Stimulated activated CD4-positive, alpha-beta T cell treated with anti-CD3 and anti-CD28 coated beads, Interleukin-12 subunit alpha, Interleukin-12 subunit beta, amount 100 ng/mL, for 24 hours (primary cell): ENCODE measurements around the gene ADAD2.

ENCODE experiments used
- DNase-seq, 2 experiments: peaks; one replicate each; pipeline ENCODE4 v3.0.0-alpha.2; 2020; ENCODE audit warnings: low read depth in 2 of 2

The ADAD2 gene

DNA sequence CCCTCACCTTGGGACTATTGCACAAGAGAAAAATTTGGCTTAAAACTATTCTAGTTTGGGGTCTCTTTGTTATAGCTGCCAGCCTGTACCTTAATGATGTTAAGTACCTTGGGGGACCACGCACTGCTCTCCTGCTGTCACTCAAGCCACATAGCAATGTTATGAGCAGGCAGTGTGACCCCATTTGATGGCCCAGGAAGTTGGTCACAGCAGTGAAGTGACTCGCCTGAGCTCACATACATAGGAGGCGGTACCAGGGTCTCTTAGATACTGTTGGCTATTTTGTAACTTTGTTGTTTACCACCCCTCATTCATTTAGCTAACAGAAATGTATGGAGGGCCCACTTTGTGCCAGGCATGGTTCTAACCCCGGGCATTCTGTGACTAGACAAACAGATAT lies 32.5 kb downstream of the ADAD2 start:
- DNase-seq = no peak

DNA sequence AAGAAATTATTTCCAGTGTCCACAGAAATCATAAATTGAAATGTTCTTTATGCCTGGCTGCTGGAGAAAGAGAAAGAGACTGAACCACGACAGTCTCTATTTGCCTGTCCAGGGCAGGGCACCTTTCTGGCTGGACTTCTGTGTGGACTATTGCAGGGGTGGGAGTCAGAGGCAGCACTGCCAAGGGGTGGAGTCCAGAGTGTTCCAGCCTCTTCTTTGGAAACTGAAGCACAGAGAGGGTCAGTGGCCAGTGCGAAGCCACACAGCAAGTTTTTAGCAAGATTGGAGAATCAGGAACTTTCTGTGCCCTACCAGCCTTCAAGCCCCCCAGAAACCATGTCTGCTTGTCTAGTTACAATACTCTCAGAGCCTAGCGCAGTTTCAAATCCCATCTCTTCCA lies 33.6 kb downstream of the ADAD2 start:
- DNase-seq = no peak

DNA sequence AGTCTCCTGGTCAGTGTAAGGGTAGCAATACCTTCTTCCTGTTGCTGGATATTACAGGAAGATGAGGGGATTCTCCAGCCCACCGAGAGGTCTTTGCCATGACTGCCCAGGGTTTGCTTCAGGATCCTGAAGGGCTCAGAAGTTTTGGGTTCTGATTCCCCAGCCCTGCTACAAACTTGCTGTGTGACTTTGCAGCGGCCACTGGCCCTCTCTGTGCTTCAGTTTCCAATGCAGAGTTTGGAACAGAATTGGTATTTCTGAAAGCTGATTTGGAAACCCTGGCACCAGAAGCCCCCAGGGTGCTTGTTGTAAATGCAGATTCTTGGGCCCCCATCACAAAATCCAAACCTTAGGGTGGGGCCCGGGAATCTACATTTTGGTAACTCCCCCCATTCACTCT lies 34.2 kb downstream of the ADAD2 start:
- no peak for DNase-seq

- DNase-seq = no peak
Measured at GRCh38 chr16:84225571-84225970, 34.6 kb downstream of the ADAD2 start.

DNA sequence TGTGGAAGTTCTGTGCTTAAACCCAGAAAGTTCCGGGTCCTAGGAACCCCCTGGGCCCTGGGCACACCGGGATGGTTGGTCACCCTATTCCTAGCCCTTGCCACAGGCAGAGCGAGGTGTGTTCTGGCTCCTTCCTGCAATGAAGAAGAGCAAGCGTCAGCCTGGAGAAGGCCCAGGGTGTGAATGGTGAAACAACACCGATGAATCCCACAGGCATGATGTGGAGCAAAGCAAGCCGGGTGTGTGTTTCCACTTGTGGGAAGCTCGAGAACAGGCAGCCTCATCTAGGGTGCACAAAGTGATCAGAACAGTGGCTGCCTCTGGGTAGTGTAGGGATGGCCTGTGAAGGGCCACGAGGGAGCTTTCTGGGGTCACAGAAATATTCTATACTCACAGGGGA lies 35.1 kb downstream of the ADAD2 start:
- DNase-seq = no peak

DNA sequence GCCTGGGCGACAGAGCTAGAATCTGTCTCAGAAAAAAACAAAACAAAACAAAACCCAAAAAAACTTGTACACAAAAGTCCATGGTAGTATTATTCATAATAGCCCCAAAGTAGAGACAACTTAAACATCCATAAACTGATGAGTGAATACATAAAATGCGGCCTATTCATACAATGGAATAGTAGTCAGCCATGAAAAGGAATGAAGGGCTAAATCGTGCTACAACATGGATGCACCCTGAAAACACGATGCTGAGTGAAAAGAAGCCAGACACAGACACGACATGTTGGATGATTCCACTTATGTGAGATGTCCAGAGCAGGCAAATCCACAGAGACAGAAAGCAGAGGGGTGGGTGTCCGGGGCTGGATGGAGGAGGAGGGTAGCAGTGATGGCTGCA lies 36.6 kb downstream of the ADAD2 start:
- DNase-seq = no peak

DNA sequence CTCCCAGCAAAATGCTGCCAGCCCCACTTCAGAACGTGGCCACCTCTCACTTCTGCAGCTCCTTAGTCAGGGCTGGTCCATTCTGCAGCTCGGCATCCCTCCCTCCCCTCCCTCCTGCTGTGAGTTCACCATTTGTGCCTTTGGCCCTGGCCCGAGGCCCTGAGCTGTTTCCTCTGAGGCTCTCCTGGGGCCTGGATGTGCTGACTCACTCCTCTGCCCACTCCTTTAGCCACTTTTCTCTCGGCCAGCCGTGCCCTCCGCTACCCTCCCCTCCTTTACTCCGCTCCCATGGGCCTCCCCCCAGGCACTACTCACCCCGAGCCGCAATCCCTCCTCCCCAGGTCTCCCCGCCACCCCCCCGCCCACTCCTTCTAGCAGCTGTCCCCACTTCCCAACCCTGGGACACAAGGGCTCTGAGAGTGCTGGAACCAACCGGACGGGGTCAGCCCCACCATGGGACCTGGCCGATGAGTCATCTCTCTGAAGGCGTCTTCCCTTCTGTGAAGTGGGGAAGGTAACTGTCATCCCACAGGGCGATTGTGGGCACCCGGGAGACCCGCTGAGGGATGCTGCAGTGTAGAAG lies 37.4 kb downstream of the ADAD2 start:
- no peak for DNase-seq

DNA sequence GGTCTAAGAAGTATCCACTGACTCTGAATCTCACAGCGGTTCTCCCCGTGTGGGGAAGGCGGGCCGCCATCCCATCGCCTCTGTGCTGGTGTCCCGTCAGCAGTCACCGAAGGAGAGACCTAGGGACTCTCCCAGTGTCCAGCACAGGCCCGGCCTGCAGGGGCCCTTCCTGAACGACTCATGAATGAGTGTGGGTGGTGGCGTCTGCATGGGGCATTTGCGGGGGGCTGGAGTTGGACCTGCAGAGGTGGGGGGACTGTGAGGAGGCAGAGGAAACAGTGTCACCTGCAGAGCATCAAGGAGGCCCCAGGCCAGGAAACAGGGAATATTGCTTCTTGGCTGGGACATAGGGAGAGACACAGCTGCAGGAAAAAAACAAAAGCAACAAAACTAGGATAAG lies 38.5 kb downstream of the ADAD2 start:
- DNase-seq = no peak

DNA sequence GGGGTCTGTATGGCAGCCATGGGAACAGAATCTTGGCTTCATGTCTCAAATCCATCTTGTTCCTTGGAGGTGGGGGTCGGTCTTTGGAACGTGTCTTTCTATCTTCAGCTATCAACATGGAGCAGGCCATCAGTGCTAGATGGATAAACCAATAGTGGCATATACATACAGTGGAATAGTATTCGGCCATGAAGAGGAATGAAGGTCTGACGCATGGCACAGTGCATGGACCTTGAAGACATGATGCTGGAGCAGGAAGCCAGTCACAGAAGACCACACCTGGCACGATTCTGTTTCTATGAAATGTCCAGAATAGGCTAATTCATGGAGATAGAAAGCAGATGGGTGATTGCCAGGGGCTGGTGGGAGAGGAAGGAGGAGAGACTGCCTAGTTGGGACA lies 41.1 kb downstream of the ADAD2 start:
- DNase-seq = no peak

DNA sequence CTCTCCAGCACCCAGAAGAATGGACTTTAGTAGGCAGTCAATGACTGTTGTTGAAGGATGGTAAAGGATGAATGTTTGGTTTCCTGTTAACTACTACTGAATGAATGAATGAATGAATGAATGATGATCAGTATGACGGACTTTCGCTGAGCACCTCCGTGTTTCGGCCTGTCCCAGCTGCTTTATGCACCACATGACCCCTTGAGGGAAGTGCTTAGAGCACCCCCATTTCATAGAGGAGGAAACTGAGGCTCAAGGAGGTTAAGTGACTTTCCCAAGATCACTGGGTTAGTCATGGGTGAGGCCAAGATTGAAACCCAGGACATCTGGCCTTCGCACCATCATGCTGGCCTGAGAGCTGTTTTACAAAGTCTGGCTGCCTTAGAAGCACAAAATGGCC lies 42.0 kb downstream of the ADAD2 start:
- no peak for DNase-seq

- DNase-seq = no peak
Measured at GRCh38 chr16:84233748-84234147, 42.8 kb downstream of the ADAD2 start.

- no peak for DNase-seq
Measured at GRCh38 chr16:84234321-84235241, 43.6 kb downstream of the ADAD2 start.

GRCh38 chr16:84236671-84237070 lies 45.7 kb downstream of the ADAD2 start:
- DNase-seq = no peak

DNA sequence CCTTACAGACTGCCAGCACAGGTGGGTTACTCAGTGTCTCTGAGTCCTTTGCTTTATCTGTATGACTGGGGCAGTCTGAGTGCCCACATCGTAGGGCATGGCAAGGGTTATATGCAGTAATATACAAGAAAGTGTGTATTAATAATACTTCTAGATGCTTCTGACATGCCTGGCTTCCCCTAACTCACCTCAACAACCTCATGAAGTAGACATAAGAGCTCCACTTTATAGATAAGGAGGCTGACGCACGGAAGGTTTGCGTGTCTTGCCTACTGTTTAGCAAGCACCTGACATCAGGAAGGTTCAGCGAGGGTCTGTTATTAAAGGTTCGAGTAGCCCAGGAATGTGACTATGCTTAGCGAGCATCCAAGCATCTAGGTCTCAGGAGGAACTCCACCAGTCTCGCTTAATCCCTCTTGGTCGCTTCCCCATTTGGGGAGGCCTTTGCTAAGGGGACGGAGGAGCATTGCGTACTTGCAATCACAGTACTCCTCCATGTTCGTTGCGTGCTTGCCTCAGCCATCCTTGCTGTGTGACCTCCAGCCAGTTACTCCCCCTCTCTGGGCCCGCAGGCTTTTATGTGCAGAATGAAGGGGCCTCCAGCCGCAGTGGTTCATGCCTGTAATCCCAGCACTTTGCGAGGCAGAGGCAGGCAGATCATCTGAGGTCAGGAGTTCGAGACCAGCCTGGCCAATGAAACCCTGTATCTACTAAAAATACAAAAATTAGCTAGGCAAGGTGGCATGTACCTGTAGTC lies 47.2 kb downstream of the ADAD2 start:
- DNase-seq = no peak

GRCh38 chr16:84239141-84239769 lies 48.3 kb downstream of the ADAD2 start:
- DNase-seq = no peak

GRCh38 chr16:84239909-84240308 lies 49.0 kb downstream of the ADAD2 start, which contains the start of gene KCNG4:
TSS of gene KCNG4 (minus strand) at chr16:84240012. CDS start at chr16:84237485, 2,527 bp downstream.
- DNase-seq = no peak

GRCh38 chr16:84240455-84240854 lies 49.5 kb downstream of the ADAD2 start:
- DNase-seq = no peak

DNA sequence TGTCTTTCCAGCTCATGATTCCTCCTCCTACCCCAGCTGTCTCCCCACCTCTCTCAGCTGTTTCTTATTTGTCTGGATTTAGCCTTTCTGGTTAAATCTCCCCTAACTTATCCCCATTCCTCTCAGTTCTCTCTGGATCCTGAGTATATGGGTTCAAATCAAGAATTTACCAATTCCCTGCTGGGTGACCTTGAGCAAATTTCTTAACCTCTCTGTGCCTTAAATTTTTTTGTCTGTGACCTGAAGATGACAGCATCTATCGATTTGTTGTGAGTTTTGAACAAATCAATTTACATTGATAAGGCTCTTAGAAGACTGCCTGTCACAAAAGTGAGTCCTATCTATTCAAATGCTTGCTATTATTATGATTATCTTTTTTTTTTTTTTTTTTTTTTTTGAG lies 50.8 kb downstream of the ADAD2 start:
- DNase-seq = no peak

DNA sequence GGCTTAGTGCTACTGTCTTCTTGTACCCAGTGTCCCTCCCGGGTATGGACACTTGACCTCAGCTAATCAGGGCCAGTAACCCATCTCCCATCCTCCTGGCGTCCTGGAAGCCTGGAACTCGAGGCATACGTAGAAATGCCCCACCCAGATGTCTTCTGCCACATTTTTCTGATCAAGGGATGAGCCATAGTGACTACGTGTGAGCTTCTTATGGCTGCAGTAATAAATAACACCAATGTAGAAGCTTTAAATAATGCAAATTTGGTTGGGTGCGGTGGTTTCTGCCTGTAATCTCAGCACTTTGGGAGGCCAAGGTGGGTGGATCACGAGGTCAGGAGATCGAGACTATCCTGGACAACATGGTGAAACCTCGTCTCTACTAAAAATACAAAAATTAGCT lies 51.9 kb downstream of the ADAD2 start:
- no peak for DNase-seq

GRCh38 chr16:84243732-84244131 lies 52.8 kb downstream of the ADAD2 start:
- no peak for DNase-seq

GRCh38 chr16:84244728-84245127 lies 53.8 kb downstream of the ADAD2 start:
- DNase-seq = no peak
